Smooth muscle cell (in vitro differentiated cells): ENCODE results near the gene AK4. TPM values are rescaled to one million over a fixed set of nuclear protein-coding genes. Genes with fewer than 3 reads are reported as not detected.

Experiments used
- DNase-seq: peaks from one replicate; lab custom pipeline; 2025; ENCODE audit not compliant: unreplicated experiment; lab: John Stamatoyannopoulos, UW
- H2AFZ ChIP-seq: fragments of 200-600 bp; sonication (generic); 2 replicates; pipeline ENCODE4 v1.6.0; 2016; ENCODE audit warnings: antibody characterized with exemption, low read depth, mild to moderate bottlenecking
- H3F3A ChIP-seq: fragments of 200-600 bp; sonication (generic); 2 replicates; pipeline ENCODE4 v1.6.0; 2017; ENCODE audit warnings: antibody characterized with exemption, low read depth
- H3K27ac ChIP-seq: fragments of 200-600 bp; sonication (generic); 2 replicates; pipeline ENCODE4 v1.5.1; 2016; ENCODE audit warnings: low read depth, mild to moderate bottlenecking
- H3K27me3 ChIP-seq: fragments of 200-600 bp; sonication (generic); 2 replicates; pipeline ENCODE4 v1.6.1; 2016; ENCODE audit warnings: low read depth, mild to moderate bottlenecking
- H3K36me3 ChIP-seq: fragments of 200-600 bp; sonication (generic); 2 replicates; pipeline ENCODE4 v1.5.1; 2016; ENCODE audit warnings: low read depth
- H3K4me1 ChIP-seq: fragments of 200-600 bp; sonication (generic); 2 replicates; pipeline ENCODE4 v1.5.1; 2016; ENCODE audit warnings: low read depth
- H3K4me2 ChIP-seq: fragments of 200-600 bp; sonication (generic); 2 replicates; pipeline ENCODE4 v1.6.0; 2016; ENCODE audit warnings: mild to moderate bottlenecking
- H3K4me3 ChIP-seq: fragments of 200-600 bp; sonication (generic); 2 replicates; pipeline ENCODE4 v1.5.1; 2016; ENCODE audit warnings: mild to moderate bottlenecking
- H3K79me2 ChIP-seq: fragments of 200-600 bp; sonication (generic); 2 replicates; pipeline ENCODE4 v1.6.0; 2016; ENCODE audit warnings: low read depth, mild to moderate bottlenecking
- H3K9ac ChIP-seq: fragments of 200-600 bp; sonication (generic); 2 replicates; pipeline ENCODE4 v1.6.0; 2016; ENCODE audit warnings: low read depth
- H3K9me3 ChIP-seq: fragments of 200-600 bp; sonication (generic); replicated peaks from 2 replicates; pipeline ENCODE4 v1.5.1; 2016; ENCODE audit warnings: low read depth
- H4K20me1 ChIP-seq: fragments of 200-600 bp; sonication (generic); 2 replicates; pipeline ENCODE4 v1.6.0; 2016; ENCODE audit warnings: low read depth
- CTCF ChIP-seq: fragments of 200-600 bp; sonication (generic); IDR thresholded peaks from 2 replicates; pipeline ENCODE4 v1.5.1; 2017; ENCODE audit warnings: borderline replicate concordance, mild to moderate bottlenecking, antibody characterized with exemption; ENCODE audit not compliant: insufficient read depth, poor library complexity, severe bottlenecking
- WGBS: methylation state at CpG from one replicate; pipeline ENCODE4 v1.1.7; 2016; ENCODE audit warnings: low lambda C conversion rate; 5-methylcytosine and 5-hydroxymethylcytosine counted together
- polyA plus RNA-seq: library from polyadenylated mRNA; unstranded; fragments of >200 nt; fragmentation: Nextera tagmentation; extraction: Ambion mirVana; gene quantifications from 2 replicates; pipeline ENCODE4 v1.2.1, GENCODE V29; 2016
- total RNA-seq: library from RNA; depleted of rRNA; stranded (reverse); fragments of >200 nt; gene quantifications from 2 replicates; pipeline ENCODE4 v1.2.3, GENCODE V29; 2014

The AK4 gene
- total and polyA plus RNA-seq, 2 experiments from 2014 or later, result 52.9 to 61.4 TPM

- H3K79me2 ChIP-seq, result no peaks in the 10 kb centered on the region
- no peaks in the 10 kb centered on the region for H3K9me3 ChIP-seq
- peaks cover 7% of the 10 kb centered on the region for H3K4me1 ChIP-seq
- no peaks in the 10 kb centered on the region for H3F3A ChIP-seq
- no peaks in the 10 kb centered on the region for H3K27me3 ChIP-seq
- no peak overlapping the region for H3K4me2 ChIP-seq
- H3K4me3 ChIP-seq, result no peak overlapping the region
- H2AFZ ChIP-seq, result no peak overlapping the region
- H4K20me1 ChIP-seq, result no peaks in the 10 kb centered on the region
- 29% methylated on average over 1 of the region's 1 CpG for WGBS
- DNase-seq, result no peak
- H3K27ac ChIP-seq, result no peak overlapping the region
- TF ChIP-seq CTCF, result no peak
- H3K9ac ChIP-seq, result no peak overlapping the region
- H3K36me3 ChIP-seq, result no peaks in the 10 kb centered on the region
Observed at GRCh38 chr1:65267683-65268082, 119.7 kb downstream of the AK4 start.

DNA sequence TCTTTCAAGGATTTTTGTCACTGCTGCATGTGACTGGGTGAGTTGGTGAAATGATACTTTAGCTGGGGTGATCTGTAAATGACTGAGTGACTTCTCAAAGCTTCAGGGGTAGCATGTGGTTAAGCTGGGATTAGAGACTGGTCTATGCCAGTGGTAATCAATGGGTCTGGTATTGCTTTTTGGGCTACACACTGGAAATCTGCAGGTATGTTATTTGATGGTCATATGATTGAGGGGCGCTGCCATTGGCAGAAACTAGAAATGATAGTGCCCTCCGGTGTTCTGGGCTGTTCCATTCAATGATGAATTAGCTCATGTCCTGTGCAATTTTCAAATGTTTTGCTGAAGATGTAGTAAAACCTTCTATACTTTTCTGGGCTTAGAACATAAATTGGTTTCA, 121.6 kb downstream of the AK4 start:
- Histone ChIP-seq H3K36me3 (no peaks in the 10 kb centered on the region), H2AFZ (no peak overlapping the region), H3K9me3 (no peaks in the 10 kb centered on the region), H3K4me1 (peaks cover 7% of the 10 kb centered on the region), H3F3A (no peaks in the 10 kb centered on the region), H3K27ac (no peak overlapping the region), H3K27me3 (no peaks in the 10 kb centered on the region), H4K20me1 (no peaks in the 10 kb centered on the region), H3K4me2 (no peak overlapping the region), H3K79me2 (peaks cover 5% of the 10 kb centered on the region), H3K4me3 (no peak overlapping the region), H3K9ac (no peak overlapping the region)
- no peak for TF ChIP-seq CTCF
- no peak for DNase-seq
- 91% methylated on average over 2 of the region's 2 CpGs for WGBS

DNA sequence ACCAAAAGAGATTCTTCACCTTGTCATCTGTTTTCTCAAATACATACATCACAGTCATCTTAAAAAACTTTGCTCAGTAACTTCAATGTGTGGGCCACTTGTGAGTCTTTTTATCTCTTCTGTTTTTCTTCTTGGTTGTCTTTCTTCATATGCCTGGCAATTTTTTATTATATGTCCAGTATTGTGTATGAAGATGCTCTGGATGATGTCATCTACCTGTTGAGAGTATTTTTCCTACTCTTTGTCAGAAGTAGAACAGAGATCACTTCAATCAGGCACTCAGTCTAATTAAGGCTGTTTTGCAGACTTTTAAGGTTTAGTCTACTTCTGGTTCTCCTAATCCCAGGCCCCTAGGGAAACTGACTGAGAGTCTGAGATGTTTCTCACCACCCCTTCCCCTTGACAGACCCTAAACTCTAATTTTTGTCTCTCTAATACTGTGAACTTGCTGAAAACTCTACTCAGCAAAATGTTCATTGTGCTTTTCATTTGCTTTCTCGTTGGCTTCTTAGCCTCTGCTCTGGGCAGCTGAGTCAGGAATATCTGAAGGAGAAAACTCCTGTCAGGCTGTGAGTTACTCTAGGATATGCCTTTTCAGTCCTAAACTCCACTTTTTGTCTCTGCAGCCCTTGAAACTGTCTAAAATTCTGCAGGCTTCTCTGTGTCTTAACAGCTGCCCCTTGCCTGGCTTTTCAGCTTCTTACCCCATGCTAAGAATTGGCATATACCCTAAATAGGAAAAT, 128.4 kb downstream of the AK4 start:
- TF ChIP-seq CTCF, result no peak
- no peaks in the 10 kb centered on the region for H3K9me3 ChIP-seq

GRCh38 chr1:65277605-65278347, 129.8 kb downstream of the AK4 start:
- Histone ChIP-seq H3K36me3 (no peaks in the 10 kb centered on the region), H3K9ac (no peak overlapping the region), H4K20me1 (no peaks in the 10 kb centered on the region), H3F3A (peaks cover 5% of the 10 kb centered on the region), H2AFZ (no peak overlapping the region), H3K4me1 (peaks cover 42% of the 10 kb centered on the region), H3K9me3 (no peaks in the 10 kb centered on the region), H3K4me3 (no peak overlapping the region), H3K4me2 (peak overlapping the region; percentile 77), H3K79me2 (peaks cover 9% of the 10 kb centered on the region), H3K27me3 (no peaks in the 10 kb centered on the region), H3K27ac (peak overlapping the region; percentile 32)
- no peak for DNase-seq
- 22% methylated on average over 10 of the region's 10 CpGs for WGBS
- no peak for TF ChIP-seq CTCF

More for the DNA sequence above, 128.4 kb downstream of the AK4 start:
- 13% methylated on average over 1 of the region's 1 CpG for WGBS
- no peak for DNase-seq
- H3K9ac ChIP-seq, result no peak overlapping the region
- H4K20me1 ChIP-seq, result no peaks in the 10 kb centered on the region
- no peak overlapping the region for H3K4me3 ChIP-seq
- no peak overlapping the region for H3K27ac ChIP-seq
- peaks cover 9% of the 10 kb centered on the region for H3K79me2 ChIP-seq
- H3K4me1 ChIP-seq, result peaks cover 34% of the 10 kb centered on the region
- no peak overlapping the region for H3K4me2 ChIP-seq
- peaks cover 5% of the 10 kb centered on the region for H3F3A ChIP-seq
- no peaks in the 10 kb centered on the region for H3K27me3 ChIP-seq
- no peaks in the 10 kb centered on the region for H3K36me3 ChIP-seq
- H2AFZ ChIP-seq, result no peak overlapping the region
